GM12892 (cell line): Measurements from ENCODE around the gene PFKL.

ENCODE experiments used
- DNase-seq: peaks from one replicate; pipeline ENCODE4 v3.0.0; 2011; ENCODE audit not compliant: insufficient read length
- FAIRE-seq: peaks from 2 replicates; lab custom pipeline; 2011; peaks lifted over from hg19 to GRCh38; lab: Jason Lieb, UNC
- POLR2A ChIP-seq: IDR thresholded peaks from 2 replicates; pipeline ENCODE4 v1.6.1; 2011; ENCODE audit warnings: low read depth, low read length, control low read depth
- POLR2AphosphoS5 ChIP-seq: IDR thresholded peaks from 2 replicates; pipeline ENCODE4 v1.6.1; 2011; ENCODE audit warnings: low read depth, low read length, control low read depth
- TAF1 ChIP-seq: IDR thresholded peaks from 2 replicates; pipeline ENCODE4 v1.6.1; 2011; ENCODE audit warnings: low read depth, mild to moderate bottlenecking, control low read depth, low read length, borderline replicate concordance

PFKL gene

GRCh38 chr21:44319407-44320065 is 19.7 kb downstream of the PFKL start:
- FAIRE-seq = no peak
- TF ChIP-seq TAF1 (no peak), POLR2A (no peak), POLR2AphosphoS5 (no peak)

GRCh38 chr21:44320847-44321246 is 21.0 kb downstream of the PFKL start:
- no peak for TF ChIP-seq POLR2A
- no peak for TF ChIP-seq POLR2AphosphoS5
- no peak for TF ChIP-seq TAF1
- no peak for FAIRE-seq
- no peak for DNase-seq

More at GRCh38 chr21:44319407-44320065, 19.7 kb downstream of the PFKL start:
- no peak for DNase-seq

GRCh38 chr21:44321846-44322450 is 22.1 kb downstream of the PFKL start:
- TF ChIP-seq POLR2A (no peak), TAF1 (no peak), POLR2AphosphoS5 (no peak)
- no peak for FAIRE-seq
- no peak for DNase-seq

DNA sequence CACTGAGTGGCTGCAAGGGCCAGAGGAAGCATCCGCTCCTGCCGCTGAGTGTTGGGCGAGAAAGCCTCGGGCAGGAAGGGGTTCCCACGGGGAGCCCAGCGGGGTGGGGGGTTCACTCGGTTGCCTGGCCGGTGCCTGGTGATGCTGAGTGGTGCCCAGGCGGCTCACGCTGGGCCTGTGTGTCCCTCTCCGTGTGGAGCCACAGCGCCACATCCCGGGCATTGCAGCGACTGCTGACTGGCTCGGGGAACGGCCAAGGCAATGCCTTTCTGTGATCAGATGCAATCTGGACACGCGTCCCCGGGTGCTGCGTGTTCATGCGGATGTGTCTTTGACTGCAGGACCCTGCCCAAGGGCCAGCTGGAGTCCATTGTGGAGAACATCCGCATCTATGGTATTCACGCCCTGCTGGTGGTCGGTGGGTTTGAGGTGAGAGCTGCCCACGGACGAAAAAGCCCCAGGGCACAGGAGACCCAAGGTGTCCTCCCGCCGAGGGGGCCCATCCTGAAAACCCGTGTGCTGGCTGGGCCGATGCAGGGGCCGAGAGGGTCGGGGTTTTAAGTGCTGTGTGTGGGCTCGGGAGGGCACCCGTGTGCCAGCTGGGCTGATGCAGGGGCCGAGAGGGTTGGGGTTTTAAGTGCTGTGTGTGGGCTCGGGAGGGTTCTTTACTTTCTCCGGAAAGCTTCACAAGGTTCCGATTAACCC is 22.9 kb downstream of the PFKL start:
- FAIRE-seq (no peak), DNase-seq (no peak)
- TF ChIP-seq TAF1 (no peak), POLR2AphosphoS5 (no peak), POLR2A (no peak)

DNA sequence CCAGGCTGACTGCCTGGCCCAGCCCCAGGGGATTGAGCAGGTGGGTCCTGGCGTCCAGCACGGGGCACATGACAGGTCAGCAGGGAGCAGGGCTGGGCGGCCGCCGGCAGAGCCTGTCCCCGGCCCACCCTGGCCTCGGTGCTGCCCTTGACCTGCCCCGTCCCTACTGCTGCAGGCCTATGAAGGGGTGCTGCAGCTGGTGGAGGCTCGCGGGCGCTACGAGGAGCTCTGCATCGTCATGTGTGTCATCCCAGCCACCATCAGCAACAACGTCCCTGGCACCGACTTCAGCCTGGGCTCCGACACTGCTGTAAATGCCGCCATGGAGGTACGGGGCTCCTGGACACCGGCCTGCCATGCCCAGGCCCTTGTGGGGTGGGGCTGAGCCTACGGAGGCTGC is 23.7 kb downstream of the PFKL start:
- DNase-seq (no peak), FAIRE-seq (no peak)
- no peak; the same call in 1 of the 2 replicates for TF ChIP-seq POLR2AphosphoS5
- TF ChIP-seq POLR2A = no peak
- no peak for TF ChIP-seq TAF1

DNA sequence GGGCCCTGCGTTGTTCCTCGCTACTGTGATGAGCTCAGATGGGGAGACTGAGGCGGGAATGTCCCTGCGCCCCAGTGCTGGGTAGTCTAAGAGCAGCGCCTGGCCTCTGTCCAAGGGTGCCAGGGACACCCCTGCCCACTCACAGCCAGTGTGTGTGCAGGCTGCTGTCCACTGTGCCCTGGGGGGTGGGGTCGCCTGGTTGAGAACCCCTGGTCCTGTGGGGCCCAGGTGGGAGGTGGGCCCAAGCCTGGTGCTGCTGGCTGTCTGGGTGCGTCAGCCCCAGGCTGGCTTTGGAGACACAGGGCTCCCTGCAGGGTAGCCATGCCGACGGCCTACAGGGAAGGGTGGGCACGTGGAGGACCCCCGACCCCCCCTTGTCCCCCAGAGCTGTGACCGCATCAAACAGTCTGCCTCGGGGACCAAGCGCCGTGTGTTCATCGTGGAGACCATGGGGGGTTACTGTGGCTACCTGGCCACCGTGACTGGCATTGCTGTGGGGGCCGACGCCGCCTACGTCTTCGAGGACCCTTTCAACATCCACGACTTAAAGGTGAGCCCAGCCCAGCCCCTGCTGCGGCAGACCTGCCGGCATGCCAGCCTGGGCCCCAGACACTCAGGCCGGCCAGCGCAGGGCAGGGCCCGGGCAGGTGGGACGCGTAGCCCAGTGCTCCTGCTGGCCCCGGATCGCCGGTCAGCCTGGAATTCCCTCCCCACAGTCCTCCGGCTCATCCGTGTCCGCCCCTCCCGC is 24.4 kb downstream of the PFKL start:
- DNase-seq = no peak
- TF ChIP-seq POLR2A = no peak
- no peak for TF ChIP-seq POLR2AphosphoS5
- TF ChIP-seq TAF1 = no peak
- FAIRE-seq = no peak

- TF ChIP-seq POLR2A (no peak), TAF1 (no peak), POLR2AphosphoS5 (no peak)
- FAIRE-seq (no peak), DNase-seq (no peak)
These were observed 24.9 kb downstream of the PFKL start for GRCh38 chr21:44324854-44325107.

GRCh38 chr21:44325386-44326271 is 25.8 kb downstream of the PFKL start:
- TF ChIP-seq TAF1 (no peak), POLR2A (peak; percentile 34; the same call in 1 of the 2 replicates), POLR2AphosphoS5 (0 out of 2 replicates have a peak, but pooled peaks have one; percentile 28)
- FAIRE-seq (no peak), DNase-seq (no peak)

DNA sequence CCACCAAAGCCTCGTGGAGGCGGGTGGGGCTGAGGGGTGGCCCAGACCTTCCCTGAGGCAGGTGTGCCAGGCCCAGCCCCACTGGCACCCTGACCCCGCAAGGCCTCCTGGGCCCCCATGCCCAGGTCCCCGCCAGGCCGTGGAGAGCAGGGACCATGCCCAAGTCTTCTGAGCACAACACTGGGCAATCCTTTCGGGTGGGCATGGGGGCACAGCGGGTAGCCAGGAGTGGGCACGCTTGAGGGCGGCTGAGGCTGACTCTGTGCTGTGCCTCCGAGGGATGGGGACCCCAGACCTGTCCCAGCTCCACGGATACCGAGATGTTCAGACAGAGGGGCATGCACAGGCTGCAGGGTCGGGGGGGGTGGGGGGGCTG is 26.4 kb downstream of the PFKL start:
- TF ChIP-seq TAF1 (no peak), POLR2AphosphoS5 (no peak), POLR2A (no peak)
- FAIRE-seq (no peak), DNase-seq (no peak)

DNA sequence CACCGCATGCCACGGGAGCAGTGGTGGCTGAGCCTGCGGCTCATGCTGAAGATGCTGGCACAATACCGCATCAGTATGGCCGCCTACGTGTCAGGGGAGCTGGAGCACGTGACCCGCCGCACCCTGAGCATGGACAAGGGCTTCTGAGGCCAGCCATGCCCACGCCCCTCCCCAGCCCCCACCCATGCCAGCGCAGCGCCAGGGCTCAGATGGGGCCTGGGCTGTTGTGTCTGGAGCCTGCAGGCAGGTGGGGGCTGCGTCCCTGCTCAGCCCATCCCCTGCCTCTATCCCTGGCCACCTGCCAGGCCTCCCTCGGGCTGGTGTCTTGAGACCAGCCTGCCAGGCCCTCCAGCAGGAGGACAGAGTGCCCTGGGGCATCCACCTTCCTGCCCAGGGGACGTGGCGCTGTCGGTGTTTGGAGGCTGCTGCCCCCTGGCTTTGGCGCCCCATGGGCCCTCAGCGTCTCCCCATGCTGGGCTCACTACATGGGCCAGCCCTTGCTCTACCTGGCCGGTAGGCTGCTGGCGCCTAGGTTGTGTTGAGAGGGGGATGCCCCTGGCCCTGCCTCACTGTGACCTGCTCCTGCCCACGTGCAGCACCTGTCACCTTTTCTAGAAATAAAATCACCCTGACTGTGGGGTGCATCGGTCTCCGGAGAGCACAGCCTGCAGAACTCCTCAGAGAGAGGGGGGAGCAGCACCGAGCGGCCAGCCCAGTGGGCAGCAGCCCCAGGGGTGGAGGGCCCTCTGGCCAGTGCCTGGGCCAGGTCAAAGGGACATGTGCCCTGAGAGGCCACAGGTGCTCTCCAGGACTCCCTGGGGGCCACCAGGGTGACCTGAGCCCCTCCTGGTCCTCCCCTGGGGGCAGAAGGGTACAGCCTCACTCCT is 27.1 kb downstream of the PFKL start:
- FAIRE-seq = no peak
- TF ChIP-seq POLR2A (no peak), TAF1 (no peak), POLR2AphosphoS5 (no peak)
- no peak for DNase-seq
